Right cardiac atrium (tissue), 5 donors: ENCODE data around the gene CYBB. TPM values are rescaled to one million over a fixed set of nuclear protein-coding genes. Genes with fewer than 3 reads are reported as not detected.
A peak's percentile ranks its signal among the peaks of the same experiment; 100 is the strongest.

ENCODE experiments used
- ATAC-seq, 2 donors: fragments of 200-7000 bp; cut with Tn5 transposase; one replicate each; pipeline versions ENCODE4 v1.8.0 to v1.9.1; 2020; ENCODE audit warnings: moderate library complexity in 2 of 2, mild to moderate bottlenecking in 1 of 2
- DNase-seq, 3 donors: peaks; one replicate each; pipeline ENCODE4 v3.0.0-alpha.2; 2020
- H3K27ac ChIP-seq: one replicate; pipeline ENCODE4 v1.5.1; 2013; ENCODE audit warnings: mild to moderate bottlenecking, low read length, control low read depth, moderate library complexity
- H3K27me3 ChIP-seq: one replicate; pipeline ENCODE4 v1.6.1; 2013; ENCODE audit not compliant: control insufficient read depth, insufficient read depth
- H3K4me1 ChIP-seq: one replicate; pipeline ENCODE4 v1.6.1; 2013; ENCODE audit warnings: low read length; ENCODE audit not compliant: control insufficient read depth, insufficient read depth
- H3K4me3 ChIP-seq: one replicate; pipeline ENCODE4 v1.5.1; 2013; ENCODE audit warnings: low read length, control low read depth
- H3K9me3 ChIP-seq: one replicate; pipeline ENCODE4 v1.6.1; 2013; ENCODE audit warnings: low read length; ENCODE audit not compliant: control insufficient read depth
- WGBS: extraction: QIAGEN DNeasy Blood & Tissue Kit; methylation state at CpG from one replicate; pipeline ENCODE4 v1.1.7; 2013; 5-methylcytosine and 5-hydroxymethylcytosine counted together
- intact Hi-C, 4 donors: fragments of 100-400 bp; cut with DNase I; formaldehyde crosslinking; loops; one replicate each; pipeline versions ENCODE4 v1.11.0 to v1.14.0; 2022 to 2023
- polyA plus RNA-seq: library from polyadenylated mRNA; stranded (reverse); fragments of 200-250 nt; gene quantifications from one replicate; pipeline ENCODE4 v1.2.3, GENCODE V29; 2013
- total RNA-seq, 4 donors: library from RNA; stranded (reverse); fragmentation: NEBNext Ultra II Directional; extraction: Animal tissue kit (Norgen Biotek cat#: 25700); gene quantifications; one replicate each; pipeline ENCODE4 v1.2.1, GENCODE V29; 2021
- donor health status: healthy with polysubstance abuse.
- donor health status: DM: no; HTN: yes; CAD: no.
- donor health status: DM: no; HTN: no; CAD: no.
- donor health status: DM: no; HTN: yes; CAD: no; lungs with severe emphysema.
- donor health status: DM: yes; HTN: yes; CAD: no.

CYBB gene
- total and polyA plus RNA-seq, 5 donors, result 2.2 to 42.1 (median 28.6) TPM

DNA sequence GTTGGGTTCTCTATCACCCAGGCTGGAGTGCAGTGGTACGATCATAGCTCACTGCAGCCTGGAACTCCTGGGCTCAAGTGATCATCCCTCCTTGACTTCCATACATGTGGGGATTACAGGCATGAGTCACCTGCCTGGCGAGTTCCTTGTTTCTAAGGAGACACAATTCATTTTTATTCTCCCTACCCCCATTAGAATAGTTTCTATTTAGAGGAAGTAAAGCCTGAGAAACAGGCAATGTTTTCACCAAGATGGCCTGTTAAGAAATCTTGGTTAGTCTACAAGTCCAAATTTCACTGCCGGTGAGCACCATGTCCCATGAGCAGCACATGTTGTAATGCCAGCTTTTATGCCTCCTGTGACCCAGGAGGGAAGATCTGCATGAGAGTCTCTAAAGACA, 5.7 kb downstream of the CYBB start:
- H3K4me3 ChIP-seq, result no peak overlapping the region
- H3K4me1 ChIP-seq, result no peaks in the 10 kb centered on the region
- DNase-seq (peak in 2 of 3 donors; percentile 3 to 12), ATAC-seq (no peak)
- WGBS, result 75% methylated on average over 3 of the region's 3 CpGs
- intact Hi-C loops, result no loop called here
- no peaks in the 10 kb centered on the region for H3K27me3 ChIP-seq
- H3K27ac ChIP-seq, result no peak overlapping the region
- no peaks in the 10 kb centered on the region for H3K9me3 ChIP-seq

DNA sequence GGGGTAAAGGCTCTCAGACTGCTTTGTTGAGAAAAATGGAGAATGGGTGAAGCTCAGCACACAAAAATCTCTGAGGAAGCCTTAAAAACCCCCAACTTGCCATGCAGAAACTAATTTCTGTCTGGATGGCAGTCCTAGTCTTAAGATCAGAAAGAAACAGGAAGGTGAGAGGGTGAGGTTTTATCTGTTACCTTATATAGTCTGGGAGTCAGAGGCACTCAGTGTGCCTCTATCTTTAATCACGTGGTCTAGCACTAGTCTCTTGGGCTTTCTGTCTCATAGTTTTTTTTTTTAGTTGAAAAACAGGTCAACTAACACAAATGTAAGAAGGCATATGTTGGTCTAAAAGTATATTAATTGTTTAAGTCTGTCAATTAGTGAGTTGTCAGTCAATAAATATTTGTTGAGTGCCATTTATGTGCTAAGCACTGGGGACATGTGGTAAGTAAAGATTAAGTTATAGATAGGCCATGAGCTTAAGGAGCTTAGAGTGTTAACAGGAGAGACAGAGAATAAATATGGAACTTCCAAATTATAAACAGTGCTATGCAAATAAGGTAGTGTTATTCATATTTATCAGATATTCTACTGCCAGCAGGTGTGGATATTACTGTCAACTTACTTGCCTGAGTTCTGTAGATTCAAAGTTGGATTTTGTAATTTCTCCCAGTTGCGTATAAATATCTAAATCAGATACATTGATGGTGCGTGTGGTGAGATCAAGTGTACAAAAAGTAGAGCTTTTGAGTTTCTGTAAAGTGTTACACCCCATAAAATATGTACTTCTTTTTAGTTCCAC, 7.0 kb downstream of the CYBB start:
- no peaks in the 10 kb centered on the region for H3K27me3 ChIP-seq
- ATAC-seq, result no peak
- no peak overlapping the region for H3K27ac ChIP-seq
- no peak for DNase-seq
- intact Hi-C loops, result no loop called here
- H3K9me3 ChIP-seq, result no peaks in the 10 kb centered on the region
- H3K4me1 ChIP-seq, result no peaks in the 10 kb centered on the region
- 54% methylated on average over 3 of the region's 3 CpGs for WGBS
- no peak overlapping the region for H3K4me3 ChIP-seq

DNA sequence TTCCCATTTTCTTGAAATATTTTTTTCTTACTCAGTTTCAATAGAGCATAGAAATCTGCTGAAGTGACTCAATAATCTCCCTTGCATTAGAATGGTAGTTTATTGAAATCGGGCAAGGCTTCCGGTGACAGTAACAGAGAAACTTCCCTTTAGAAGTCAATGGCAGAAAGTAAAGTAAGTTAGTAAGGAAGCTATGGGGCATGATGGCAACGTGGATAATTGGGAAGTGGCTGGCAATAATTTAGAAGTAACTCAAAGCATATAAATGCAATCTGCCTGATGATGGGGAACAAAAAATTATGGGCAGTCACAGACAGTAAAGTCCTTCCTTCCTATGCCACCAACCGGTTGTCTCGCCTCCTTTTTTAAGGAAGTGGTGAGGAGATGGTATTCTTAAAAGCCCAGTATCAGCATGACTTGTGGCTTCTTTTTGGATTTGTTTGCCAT, 7.6 kb downstream of the CYBB start:
- WGBS, result 71% methylated on average over 5 of the region's 5 CpGs
- Histone ChIP-seq H3K4me1 (no peaks in the 10 kb centered on the region), H3K27ac (no peak overlapping the region), H3K27me3 (no peaks in the 10 kb centered on the region), H3K9me3 (no peaks in the 10 kb centered on the region), H3K4me3 (no peak overlapping the region)
- DNase-seq, result no peak
- intact Hi-C loops, result no loop called here
- ATAC-seq, result no peak

DNA sequence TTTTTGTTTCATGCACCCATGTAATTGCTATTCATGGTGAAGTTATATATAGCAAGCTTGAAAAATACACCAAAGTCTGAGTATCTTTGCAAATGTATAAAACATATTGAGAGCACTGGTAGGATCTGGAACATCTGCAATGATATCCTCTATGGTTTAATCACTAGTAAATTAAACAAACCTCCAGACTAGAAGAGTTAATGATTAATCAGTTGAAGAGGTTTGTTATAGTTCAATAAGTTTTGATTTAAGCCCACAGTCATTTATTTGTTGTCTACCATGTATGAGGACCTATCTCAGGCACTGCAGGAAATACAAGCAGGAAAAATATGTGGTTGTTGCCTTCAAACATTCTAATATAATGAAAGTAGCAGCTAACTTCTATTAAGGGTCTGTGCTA, 16.5 kb downstream of the CYBB start:
- Histone ChIP-seq H3K27ac (no peak overlapping the region), H3K4me1 (no peaks in the 10 kb centered on the region), H3K9me3 (no peaks in the 10 kb centered on the region), H3K4me3 (no peak overlapping the region), H3K27me3 (no peaks in the 10 kb centered on the region)
- intact Hi-C loops, result no loop called here
- DNase-seq (no peak), ATAC-seq (no peak)

DNA sequence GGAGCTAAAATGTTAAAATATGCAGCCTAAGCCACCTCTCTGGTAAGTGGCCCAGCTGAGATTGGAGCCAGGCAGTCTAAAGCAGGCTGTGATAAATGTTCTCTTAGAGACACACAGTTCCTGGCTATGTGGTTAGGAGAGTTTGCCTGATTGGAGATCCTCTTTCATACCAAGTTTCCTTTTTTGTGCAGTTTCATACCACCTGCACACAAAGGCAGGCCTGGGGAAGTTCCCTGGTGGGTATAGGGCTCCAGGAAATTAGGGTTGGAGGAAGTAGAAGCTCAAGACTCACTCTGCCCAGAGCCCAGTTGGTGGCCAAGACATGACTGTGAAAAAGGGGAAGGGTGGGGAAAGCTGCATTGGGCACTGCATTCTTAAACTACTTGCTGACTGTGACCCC, 16.9 kb downstream of the CYBB start:
- H3K4me1 ChIP-seq, result no peaks in the 10 kb centered on the region
- H3K27ac ChIP-seq, result no peak overlapping the region
- no peaks in the 10 kb centered on the region for H3K9me3 ChIP-seq
- intact Hi-C loops, result no loop called here
- DNase-seq (peak in 2 of 3 donors; percentile 12 to 13), ATAC-seq (peak; percentile 61 to 63)
- H3K27me3 ChIP-seq, result no peaks in the 10 kb centered on the region
- H3K4me3 ChIP-seq, result no peak overlapping the region

DNA sequence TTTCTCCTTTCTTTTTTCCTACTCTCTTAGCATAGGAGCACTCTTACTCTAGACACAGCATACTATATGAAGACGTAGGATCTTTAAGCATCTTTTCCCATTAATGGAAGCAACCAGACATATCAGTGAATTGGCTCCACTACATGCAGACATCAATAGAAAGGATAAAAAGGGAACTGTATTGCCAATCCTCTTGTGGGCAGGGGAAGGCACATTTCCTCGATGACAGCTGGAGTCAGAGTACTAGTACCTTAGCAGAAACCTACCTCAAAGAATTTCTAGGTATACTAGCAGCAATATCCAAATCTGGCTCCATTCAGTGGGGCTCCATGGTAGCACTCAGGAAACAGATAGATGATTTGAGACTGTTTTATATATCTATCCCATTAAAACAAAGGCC, 20.1 kb downstream of the CYBB start:
- no peaks in the 10 kb centered on the region for H3K27me3 ChIP-seq
- ATAC-seq, result no peak
- no peaks in the 10 kb centered on the region for H3K9me3 ChIP-seq
- 82% methylated on average over 2 of the region's 2 CpGs for WGBS
- H3K27ac ChIP-seq, result no peak overlapping the region
- DNase-seq, result no peak
- no peak overlapping the region for H3K4me3 ChIP-seq
- no peaks in the 10 kb centered on the region for H3K4me1 ChIP-seq
- intact Hi-C loops, result no loop called here

DNA sequence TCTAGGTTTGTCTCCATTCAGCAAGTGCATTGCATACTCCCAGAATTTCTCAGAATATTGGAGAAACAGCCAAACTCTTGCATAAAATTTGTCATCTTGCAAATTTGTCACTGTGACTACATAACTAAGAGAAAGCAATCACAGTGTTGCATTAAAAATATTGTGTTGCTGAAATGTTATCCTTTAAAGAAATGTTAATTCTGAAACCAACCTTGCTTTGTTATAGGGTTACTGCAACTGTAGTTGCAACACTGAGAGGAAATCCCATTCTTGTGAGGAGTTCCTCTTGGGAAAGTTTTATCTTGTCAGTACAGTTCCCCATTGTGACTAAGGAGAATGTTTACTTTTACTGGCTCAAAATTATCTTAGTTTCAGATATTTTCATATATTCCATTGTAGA, 20.9 kb downstream of the CYBB start:
- no peak overlapping the region for H3K27ac ChIP-seq
- ATAC-seq, result no peak
- H3K27me3 ChIP-seq, result no peaks in the 10 kb centered on the region
- intact Hi-C loops, result no loop called here
- H3K4me1 ChIP-seq, result no peaks in the 10 kb centered on the region
- no peak for DNase-seq
- H3K9me3 ChIP-seq, result no peaks in the 10 kb centered on the region
- no peak overlapping the region for H3K4me3 ChIP-seq

DNA sequence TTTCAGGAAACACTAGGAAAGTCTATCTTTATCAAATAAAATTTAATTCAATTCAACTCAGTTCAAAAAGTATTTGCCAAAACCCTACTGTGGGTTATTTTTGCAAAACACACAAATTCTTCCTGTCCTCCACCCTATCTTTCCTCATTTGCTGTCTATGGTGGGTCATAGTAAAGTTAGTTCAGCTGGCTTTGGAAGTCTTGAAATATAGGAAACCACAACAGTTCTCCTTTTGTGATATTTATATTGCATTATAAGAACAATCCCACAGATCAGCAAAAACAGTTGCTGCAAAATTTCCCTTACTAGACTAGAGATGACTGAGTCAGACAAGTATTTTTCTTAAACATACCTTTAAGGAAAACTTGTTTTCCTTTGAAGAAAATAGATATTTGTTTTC, 22.2 kb downstream of the CYBB start:
- DNase-seq (no peak), ATAC-seq (no peak)
- intact Hi-C loops, result no loop called here
- Histone ChIP-seq H3K27me3 (no peaks in the 10 kb centered on the region), H3K27ac (no peak overlapping the region), H3K4me1 (no peaks in the 10 kb centered on the region), H3K4me3 (no peak overlapping the region), H3K9me3 (no peaks in the 10 kb centered on the region)

DNA sequence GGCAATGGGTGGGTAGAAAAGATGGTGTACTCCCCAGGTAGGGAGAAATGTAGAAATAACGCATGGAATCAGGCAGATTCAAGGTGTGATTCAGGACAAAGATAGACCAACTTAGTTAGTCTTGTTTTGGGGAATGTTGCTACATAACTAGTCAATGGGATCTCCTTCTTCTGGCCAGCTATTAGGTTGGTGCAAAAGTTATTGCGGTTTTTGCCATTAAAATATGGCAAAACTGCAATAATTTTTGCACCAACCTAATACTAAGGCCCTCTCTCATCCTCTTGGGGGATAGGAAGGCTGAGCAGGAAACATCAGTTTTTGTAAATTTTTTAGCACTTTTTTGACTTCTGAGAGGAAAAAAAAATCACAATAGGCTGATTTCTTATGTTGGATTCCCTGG, 23.2 kb downstream of the CYBB start:
- H3K27me3 ChIP-seq, result no peaks in the 10 kb centered on the region
- WGBS, result 96% methylated on average over 2 of the region's 2 CpGs
- no peaks in the 10 kb centered on the region for H3K9me3 ChIP-seq
- H3K27ac ChIP-seq, result no peak overlapping the region
- DNase-seq (no peak), ATAC-seq (no peak)
- H3K4me3 ChIP-seq, result no peak overlapping the region
- intact Hi-C loops, result no loop called here
- H3K4me1 ChIP-seq, result no peaks in the 10 kb centered on the region

DNA sequence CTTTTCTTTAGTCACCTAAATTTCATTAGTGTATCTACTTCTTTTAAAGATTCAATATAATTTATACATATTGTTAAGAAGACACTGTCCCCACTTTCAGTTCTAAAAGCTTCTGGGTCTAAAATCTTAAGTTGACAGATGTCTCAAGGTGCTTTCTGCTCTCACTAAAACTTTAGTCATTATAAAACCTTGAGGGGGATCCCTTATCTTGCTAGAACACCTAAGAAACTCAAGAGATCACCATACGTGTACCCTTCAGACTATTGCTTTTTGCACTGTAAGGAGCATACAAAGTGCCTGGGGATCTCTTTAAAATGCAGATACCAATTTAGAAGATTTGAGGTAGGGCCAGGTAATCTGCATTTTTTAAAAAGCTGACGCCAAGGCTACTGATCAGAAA, 30.1 kb downstream of the CYBB start:
- intact Hi-C loops, result no loop called here
- 86% methylated on average over 2 of the region's 2 CpGs for WGBS
- Histone ChIP-seq H3K27me3 (no peaks in the 10 kb centered on the region), H3K4me3 (no peak overlapping the region), H3K9me3 (no peaks in the 10 kb centered on the region), H3K4me1 (no peaks in the 10 kb centered on the region), H3K27ac (no peak overlapping the region)
- ATAC-seq, result no peak
- DNase-seq, result no peak

DNA sequence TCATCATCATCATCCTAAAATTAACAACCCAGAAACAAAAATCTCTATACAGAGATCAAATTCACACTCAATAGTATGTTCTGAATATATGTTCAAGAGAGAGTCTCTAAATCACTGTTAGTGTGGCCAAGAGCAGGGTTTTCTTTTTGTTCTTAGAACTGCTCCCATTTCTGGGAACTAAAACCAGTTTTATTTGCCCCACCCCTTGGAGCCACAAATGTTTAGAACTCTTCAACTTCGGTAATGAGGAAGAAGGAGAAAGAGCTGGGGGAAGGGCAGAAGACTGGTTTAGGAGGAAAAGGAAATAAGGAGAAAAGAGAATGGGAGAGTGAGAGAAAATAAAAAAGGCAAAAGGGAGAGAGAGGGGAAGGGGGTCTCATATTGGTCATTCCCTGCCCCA, 32.3 kb downstream of the CYBB start:
- Histone ChIP-seq H3K4me3 (no peak overlapping the region), H3K9me3 (no peaks in the 10 kb centered on the region), H3K27me3 (no peaks in the 10 kb centered on the region), H3K27ac (no peak overlapping the region), H3K4me1 (no peaks in the 10 kb centered on the region)
- 35% methylated on average over 1 of the region's 1 CpG for WGBS
- no peak for DNase-seq
- intact Hi-C loops, result no loop called here
- no peak for ATAC-seq

DNA sequence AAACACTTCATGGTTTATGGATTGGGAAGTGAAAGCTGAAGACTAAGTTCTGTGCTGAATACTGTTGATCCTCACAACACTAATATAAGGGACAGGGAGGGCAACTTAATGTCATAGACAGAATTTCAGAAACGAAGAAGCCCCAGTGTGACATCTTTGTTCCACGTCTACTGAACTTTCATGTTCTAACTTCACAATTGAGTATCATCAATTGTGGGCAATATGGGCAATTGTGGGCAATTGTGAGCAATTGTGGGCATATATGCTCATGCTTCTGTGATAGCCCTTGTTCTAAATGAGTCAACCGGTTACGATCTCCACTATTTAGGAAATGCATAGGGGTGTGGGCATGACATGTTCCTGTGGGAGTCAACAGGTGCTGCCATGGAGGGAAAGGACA, 33.7 kb downstream of the CYBB start:
- ATAC-seq (no peak), DNase-seq (no peak)
- H3K27ac ChIP-seq, result no peak overlapping the region
- no peak overlapping the region for H3K4me3 ChIP-seq
- H3K9me3 ChIP-seq, result no peaks in the 10 kb centered on the region
- no peaks in the 10 kb centered on the region for H3K4me1 ChIP-seq
- 85% methylated on average over 4 of the region's 4 CpGs for WGBS
- intact Hi-C loops, result no loop called here
- no peaks in the 10 kb centered on the region for H3K27me3 ChIP-seq
